A549 (cell line): ENCODE results near the gene TRIP10. TPM values are rescaled to one million over a fixed set of nuclear protein-coding genes. Genes with fewer than 3 reads are reported as not detected.

Experiments
- ATAC-seq, 2 experiments: fragments of 200-7000 bp in 1 of 2; fragments of >200 bp in 1 of 2; cut with Nextera tagmentation in 1 of 2; cut with Tn5 transposase in 1 of 2; 3 replicates each; pipeline versions ENCODE4 v1.8.0 to v1.9.1; 2018 to 2020; ENCODE audit warnings: mild to moderate bottlenecking in 1 of 2, moderate library complexity in 1 of 2
- CTCF ChIA-PET: fragments of 300-600 bp; sonication (Branson Sonifier 250); formaldehyde crosslinking; extraction: SDS; loops from one replicate; lab custom pipeline; 2021; ENCODE audit warnings: antibody characterized with exemption, inconsistent platforms; lab: Yijun Ruan, JAX
- POLR2A ChIA-PET: fragments of 350-600 bp; formaldehyde crosslinking; extraction: SDS; loops from one replicate; lab custom pipeline; 2021; ENCODE audit warnings: antibody characterized with exemption, inconsistent platforms; lab: Yijun Ruan, JAX
- DNase-seq, 2 experiments: peaks; one replicate each; pipeline versions ENCODE4 v3.0.0 to v3.0.0-alpha.2; 2011 to 2016; ENCODE audit warnings: low read depth in 1 of 2, low spot score in 1 of 2
- FAIRE-seq: peaks from 2 replicates; lab custom pipeline; 2011; peaks lifted over from hg19 to GRCh38; lab: Jason Lieb, UNC
- H3K27ac ChIP-seq, 2 experiments: fragments of >200 bp; sonication (Bioruptor Twin); formaldehyde crosslinking; 3 replicates each; pipeline ENCODE4 v1.5.1; 2016 to 2017
- H3K4me1 ChIP-seq: fragments of >200 bp; sonication (Bioruptor Twin); formaldehyde crosslinking; 3 replicates; pipeline ENCODE4 v1.6.1; 2016
- H3K4me2 ChIP-seq: fragments of >200 bp; sonication (Bioruptor Twin); formaldehyde crosslinking; 3 replicates; pipeline ENCODE4 v1.6.1; 2016
- H3K4me3 ChIP-seq: fragments of >200 bp; sonication (Bioruptor Twin); formaldehyde crosslinking; 3 replicates; pipeline ENCODE4 v1.5.1; 2016
- H3K9me3 ChIP-seq: fragments of >200 bp; sonication (Bioruptor Twin); formaldehyde crosslinking; 3 replicates; pipeline ENCODE4 v1.6.1; 2016
- ATOH8 ChIP-seq: fragments of 250-450 bp; sonication (Bioruptor Pico); IDR thresholded peaks from 2 replicates; pipeline ENCODE4 v1.5.0; 2020; ENCODE audit warnings: low read depth, mild to moderate bottlenecking, moderate library complexity
- CBX2 ChIP-seq: fragments of 200-600 bp; sonication (generic); IDR thresholded peaks from 2 replicates; pipeline ENCODE4 v1.6.1; 2016; ENCODE audit warnings: low read depth, mild to moderate bottlenecking, borderline replicate concordance
- CBX8 ChIP-seq: fragments of 200-600 bp; sonication (generic); IDR thresholded peaks from 2 replicates; pipeline ENCODE4 v1.6.1; 2016
- E2F6 ChIP-seq: IDR thresholded peaks from 2 replicates; pipeline ENCODE4 v1.6.1; 2012; ENCODE audit warnings: low read depth, borderline replicate concordance
- EP300 ChIP-seq, 2 experiments: fragments of >200 bp; sonication (Bioruptor Twin); formaldehyde crosslinking; IDR thresholded peaks; 2 replicates in 1 of 2; 3 replicates in 1 of 2; pipeline ENCODE4 v1.6.1; 2016 to 2017
- ESRRA ChIP-seq: fragments of 150-350 bp; IDR thresholded peaks from 2 replicates; pipeline ENCODE4 v1.6.1; 2014; ENCODE audit warnings: mild to moderate bottlenecking, low read length, borderline replicate concordance
- GATA3 ChIP-seq: IDR thresholded peaks from 2 replicates; pipeline ENCODE4 v1.6.1; 2012; ENCODE audit warnings: borderline replicate concordance
- HMGXB4 ChIP-seq: fragments of 250-450 bp; sonication (Bioruptor Pico); IDR thresholded peaks from 2 replicates; pipeline ENCODE4 v1.5.0; 2021; ENCODE audit warnings: mild to moderate bottlenecking, moderate library complexity, borderline replicate concordance
- JUN ChIP-seq, 2 experiments: fragments of >200 bp; sonication (Bioruptor Twin); formaldehyde crosslinking; IDR thresholded peaks; 2 replicates in 1 of 2; 3 replicates in 1 of 2; pipeline ENCODE4 v1.6.1; 2016 to 2017
- MAFK ChIP-seq: fragments of 450-650 bp; IDR thresholded peaks from 2 replicates; pipeline ENCODE4 v1.6.1; 2014; ENCODE audit not compliant: partially characterized antibody
- POLR2A ChIP-seq: IDR thresholded peaks from 2 replicates; pipeline ENCODE4 v1.6.1; 2012; ENCODE audit warnings: mild to moderate bottlenecking, low read length
- RARB ChIP-seq: fragments of 250-450 bp; sonication (Bioruptor Pico); IDR thresholded peaks from 2 replicates; pipeline ENCODE4 v1.8.0; 2021; ENCODE audit warnings: mild to moderate bottlenecking, moderate library complexity
- REST ChIP-seq: fragments of 200-600 bp; sonication (generic); IDR thresholded peaks from 2 replicates; pipeline ENCODE4 v1.6.1; 2016; ENCODE audit warnings: antibody characterized with exemption, mild to moderate bottlenecking, moderate library complexity
- SMC3 ChIP-seq: fragments of >200 bp; sonication (Bioruptor Twin); formaldehyde crosslinking; IDR thresholded peaks from 3 replicates; pipeline ENCODE4 v1.6.1; 2018; ENCODE audit warnings: inconsistent platforms
- TFCP2L1 ChIP-seq: fragments of 250-450 bp; sonication (Bioruptor Pico); IDR thresholded peaks from 2 replicates; pipeline ENCODE4 v1.5.0; 2021; ENCODE audit warnings: mild to moderate bottlenecking
- USF2 ChIP-seq: fragments of 450-650 bp; IDR thresholded peaks from 2 replicates; pipeline ENCODE4 v1.6.1; 2014; ENCODE audit warnings: antibody characterized with exemption
- ZC3H11A ChIP-seq: fragments of 450-650 bp; IDR thresholded peaks from 2 replicates; pipeline ENCODE4 v1.6.1; 2014; ENCODE audit warnings: antibody characterized with exemption, mild to moderate bottlenecking
- WGBS: methylation state at CpG from one replicate; pipeline ENCODE4 v1.1.6; 2017; ENCODE audit errors: missing lambda C conversion rate; 5-methylcytosine and 5-hydroxymethylcytosine counted together
- polyA minus RNA-seq: library from RNA; depleted of rRNA, polyadenylated mRNA; stranded (reverse); fragments of >200 nt; gene quantifications from 2 replicates; pipeline ENCODE4 v1.2.3, GENCODE V29; 2011; rRNA and poly(A)+ RNA removed
- polyA plus RNA-seq, 4 experiments: library from polyadenylated mRNA; depleted of rRNA in 3 of 4; stranded (reverse); fragments of >200 nt; fragmentation: RNase III in 1 of 4; extraction: RNeasy Plus Mini Kit Qiagen cat#74134 plus additional on column Dnase treatment in 1 of 4; gene quantifications; 2 replicates in 3 of 4; 3 replicates in 1 of 4; pipeline ENCODE4 v1.2.3, GENCODE V29; 2011 to 2017

TRIP10 gene
- polyA plus RNA-seq (2011; rRNA removed) (30.7 and 39.2 TPM in 2 replicates), polyA plus RNA-seq (2017; fragmentation: RNase III; extraction: RNeasy Plus Mini Kit Qiagen cat#74134 plus additional on column Dnase treatment) (52.8 to 61.0 TPM (median 60.9 TPM) in 3 replicates), polyA minus RNA-seq (22.6 and 24.5 TPM in 2 replicates)
- 50.2 and 50.3 TPM in 2 replicates for polyA plus RNA-seq (2012; cell fraction: cytosol; rRNA removed)
- polyA plus RNA-seq (2012; cell fraction: nucleus; rRNA removed) = 84.6 and 89.9 TPM in 2 replicates

- peaks cover 46% of the 10 kb centered on the region for H3K4me1 ChIP-seq
Observed at GRCh38 chr19:6739390-6739882, at the start of gene TRIP10. TSS of gene TRIP10 (plus strand) at chr19:6739680. CDS start at chr19:6739762, 82 bp downstream.

More at GRCh38 chr19:6739390-6739882, at the start of gene TRIP10:
- POLR2A ChIA-PET = interaction anchor here (1.0 to 2.3 kb wide), 2 partner anchors 28 to 62 kb away, joined by 3 to 10 read pairs; partner anchors contain the start of gene SH2D3A
- Histone ChIP-seq H3K9me3 (no peaks in the 10 kb centered on the region), H3K27ac (peak within 1 kb of the TSS; percentile 97 to 98), H3K4me2 (peak within 1 kb of the TSS; percentile 99), H3K4me3 (peak within 1 kb of the TSS; percentile 93)
- FAIRE-seq (no peak), ATAC-seq (peak; percentile 5 to 15; a peak in 5 of 6 replicates), DNase-seq (peak; percentile 65 to 78)
- 2% methylated on average over 20 of the region's 47 CpGs for WGBS
- CTCF ChIA-PET = interaction anchor here (1.0 to 6.3 kb wide), 13 partner anchors 11 to 151 kb away, joined by 3 to 127 read pairs (median 7); partner anchors contain the start of genes SH2D3A and VAV1
- TF ChIP-seq E2F6 (no peak), CBX2 (no peak), CBX8 (no peak), SMC3 (no peak), GATA3 (no peak), EP300 (IDR thresholded peaks at IDR 0.05) (no peak), JUN (IDR thresholded peaks at IDR 0.05) (peak in 1 of 2 experiments; percentile 40; a peak in 1 of 5 replicates), ZC3H11A (no peak), USF2 (no peak), HMGXB4 (CRISPR knock-in tag) (no peak), ATOH8 (CRISPR knock-in tag) (no peak), RARB (CRISPR knock-in tag) (no peak), MAFK (no peak), REST (no peak), ESRRA (no peak), TFCP2L1 (no peak), POLR2A (peak; percentile 22; the same call in 1 of the 2 replicates)
